HG02588 (cell line): ENCODE data around the gene EXPH5.
"Not testable (repeated sequence)": the region's sequence is repeated elsewhere in the genome, so short reads cannot be mapped to it uniquely, and the experiment has no call there.

Source experiments
- ATAC-seq: cut with Tn5 transposase; IDR thresholded peaks from one replicate; pipeline ENCODE4 v1.9.1; 2021; ENCODE audit warnings: mild to moderate bottlenecking, moderate library complexity; ENCODE audit not compliant: unreplicated experiment

EXPH5 gene

GRCh38 chr11:108601150-108601549 lies 7.6 kb upstream of the EXPH5 start:
- ATAC-seq: no peak

GRCh38 chr11:108599978-108600377 lies 6.4 kb upstream of the EXPH5 start:
- ATAC-seq: no peak

GRCh38 chr11:108597736-108598355 lies 4.3 kb upstream of the EXPH5 start:
- no peak for ATAC-seq

- no peak for ATAC-seq
Measured at GRCh38 chr11:108596701-108597100, 3.1 kb upstream of the EXPH5 start.

GRCh38 chr11:108593923-108594434 lies 411 bp upstream of the EXPH5 start:
- no peak for ATAC-seq

GRCh38 chr11:108592591-108593213 lies 866 bp downstream of the EXPH5 start:
- ATAC-seq: peak; percentile 23

- no peak for ATAC-seq
Measured at GRCh38 chr11:108591893-108592292, 1.7 kb downstream of the EXPH5 start.

- ATAC-seq: no peak
Measured at GRCh38 chr11:108589136-108589535, 4.4 kb downstream of the EXPH5 start.

GRCh38 chr11:108588287-108588686 lies 5.3 kb downstream of the EXPH5 start:
- ATAC-seq: no peak

GRCh38 chr11:108587109-108587508 lies 6.5 kb downstream of the EXPH5 start:
- ATAC-seq: no peak

- no peak for ATAC-seq
Measured at GRCh38 chr11:108586600-108586999, 7.0 kb downstream of the EXPH5 start.

- ATAC-seq: not testable (repeated sequence)
Measured at GRCh38 chr11:108586185-108586584, 7.4 kb downstream of the EXPH5 start.

- no peak for ATAC-seq
Measured at GRCh38 chr11:108584973-108585372, 8.6 kb downstream of the EXPH5 start.

- no peak for ATAC-seq
Measured at GRCh38 chr11:108580645-108581044, 12.9 kb downstream of the EXPH5 start.

GRCh38 chr11:108580043-108580442 lies 13.5 kb downstream of the EXPH5 start:
- ATAC-seq: no peak

GRCh38 chr11:108576523-108576922 lies 17.0 kb downstream of the EXPH5 start:
- ATAC-seq: no peak

- ATAC-seq: no peak
Measured at GRCh38 chr11:108574675-108575074, 18.9 kb downstream of the EXPH5 start.

GRCh38 chr11:108571001-108571400 lies 22.6 kb downstream of the EXPH5 start:
- no peak for ATAC-seq

GRCh38 chr11:108569896-108570295 lies 23.7 kb downstream of the EXPH5 start:
- no peak for ATAC-seq

GRCh38 chr11:108568195-108568858 lies 25.2 kb downstream of the EXPH5 start:
- ATAC-seq: no peak

GRCh38 chr11:108565653-108566052 lies 27.9 kb downstream of the EXPH5 start:
- ATAC-seq: no peak
